Vagina (tissue), 2 donors: Measurements from ENCODE around the gene ASIC1.

Source experiments
- POLR2A ChIP-seq, 2 donors: fragments of 450-650 bp; IDR thresholded peaks; one replicate each; pipeline ENCODE4 v1.6.1; 2017; ENCODE audit warnings: antibody characterized with exemption in 2 of 2, mild to moderate bottlenecking in 2 of 2, moderate library complexity in 2 of 2
- POLR2AphosphoS5 ChIP-seq, 2 donors: sonication (generic); formaldehyde crosslinking; IDR thresholded peaks; one replicate each; pipeline ENCODE4 v1.9.0; 2017; ENCODE audit warnings: antibody characterized with exemption in 2 of 2, mild to moderate bottlenecking in 2 of 2, low read depth in 1 of 2; ENCODE audit not compliant: insufficient read depth in 1 of 2
- TF ChIP-seq, protein P1 (sequence below), 3 experiments: fragments of 450-650 bp in 2 of 3; fragments of 200-600 bp in 1 of 3; sonication (generic) in 1 of 3; IDR thresholded peaks; one replicate each; pipeline ENCODE4 v1.5.1; 2017 to 2019; ENCODE audit warnings: antibody characterized with exemption in 3 of 3, mild to moderate bottlenecking in 2 of 3, moderate library complexity in 2 of 3

DNA sequence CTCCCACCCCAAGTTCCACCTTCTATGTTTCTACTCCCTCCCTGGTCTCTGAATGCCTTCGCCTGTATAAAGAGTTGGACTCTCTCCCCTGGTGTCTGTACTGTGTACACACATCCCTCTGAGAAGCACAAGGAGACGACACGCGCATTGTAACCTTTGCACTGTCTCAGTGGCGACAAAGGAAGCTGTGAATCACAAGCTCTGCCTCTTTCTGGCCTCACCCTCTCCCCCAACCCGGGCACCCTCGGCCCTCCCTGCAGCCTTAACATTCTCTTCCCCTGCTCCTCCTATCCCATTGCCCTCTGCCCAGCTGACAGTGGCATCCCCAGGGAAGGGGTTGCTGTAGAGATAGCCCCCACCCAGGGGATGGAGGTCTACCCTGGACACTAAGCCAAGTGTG is 25.2 kb downstream of the ASIC1 start:
- TF ChIP-seq, protein P1, sequence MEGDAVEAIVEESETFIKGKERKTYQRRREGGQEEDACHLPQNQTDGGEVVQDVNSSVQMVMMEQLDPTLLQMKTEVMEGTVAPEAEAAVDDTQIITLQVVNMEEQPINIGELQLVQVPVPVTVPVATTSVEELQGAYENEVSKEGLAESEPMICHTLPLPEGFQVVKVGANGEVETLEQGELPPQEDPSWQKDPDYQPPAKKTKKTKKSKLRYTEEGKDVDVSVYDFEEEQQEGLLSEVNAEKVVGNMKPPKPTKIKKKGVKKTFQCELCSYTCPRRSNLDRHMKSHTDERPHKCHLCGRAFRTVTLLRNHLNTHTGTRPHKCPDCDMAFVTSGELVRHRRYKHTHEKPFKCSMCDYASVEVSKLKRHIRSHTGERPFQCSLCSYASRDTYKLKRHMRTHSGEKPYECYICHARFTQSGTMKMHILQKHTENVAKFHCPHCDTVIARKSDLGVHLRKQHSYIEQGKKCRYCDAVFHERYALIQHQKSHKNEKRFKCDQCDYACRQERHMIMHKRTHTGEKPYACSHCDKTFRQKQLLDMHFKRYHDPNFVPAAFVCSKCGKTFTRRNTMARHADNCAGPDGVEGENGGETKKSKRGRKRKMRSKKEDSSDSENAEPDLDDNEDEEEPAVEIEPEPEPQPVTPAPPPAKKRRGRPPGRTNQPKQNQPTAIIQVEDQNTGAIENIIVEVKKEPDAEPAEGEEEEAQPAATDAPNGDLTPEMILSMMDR (IDR thresholded peaks at IDR 0.05): no peak
- TF ChIP-seq POLR2AphosphoS5 (IDR thresholded peaks at IDR 0.05; ENCODE audit: insufficient read depth in 1 of 2, low read depth in 1 of 2) (no peak), POLR2A (IDR thresholded peaks at IDR 0.05) (no peak)
